HG02938 (cell line): ENCODE results near the gene GSTA1.
"Not testable (repeated sequence)": the region's sequence is repeated elsewhere in the genome, so short reads cannot be mapped to it uniquely, and the experiment has no call there.

ENCODE experiments used
- ATAC-seq: cut with Tn5 transposase; IDR thresholded peaks from one replicate; pipeline ENCODE4 v1.9.1; 2021; ENCODE audit warnings: mild to moderate bottlenecking, moderate library complexity; ENCODE audit not compliant: unreplicated experiment

Gene GSTA1

GRCh38 chr6:52809777-52810176 is 6.2 kb upstream of the GSTA1 start:
- not testable (repeated sequence) for ATAC-seq

DNA sequence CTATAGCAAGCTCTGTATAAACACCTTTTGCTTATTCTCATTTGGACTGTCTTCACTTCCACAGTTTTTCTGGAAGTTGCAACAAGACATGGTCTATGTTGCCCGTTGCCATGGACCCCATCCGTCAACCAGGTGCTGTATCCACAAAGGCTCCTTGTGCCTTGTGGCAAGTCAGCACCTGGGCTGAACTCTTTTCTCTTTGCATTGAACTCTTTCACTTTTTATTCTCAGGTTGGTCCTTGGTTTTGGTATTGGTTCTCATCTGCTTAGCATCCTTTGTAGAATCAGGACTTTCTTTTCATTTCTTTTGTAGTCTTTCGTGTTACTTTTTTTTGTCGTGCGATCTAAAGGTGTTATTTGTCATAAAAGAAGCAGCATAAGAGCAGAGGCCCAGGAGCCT is 5.0 kb upstream of the GSTA1 start:
- ATAC-seq, result no peak

- no peak for ATAC-seq
These were observed 810 bp downstream of the GSTA1 start for GRCh38 chr6:52802806-52803205.

DNA sequence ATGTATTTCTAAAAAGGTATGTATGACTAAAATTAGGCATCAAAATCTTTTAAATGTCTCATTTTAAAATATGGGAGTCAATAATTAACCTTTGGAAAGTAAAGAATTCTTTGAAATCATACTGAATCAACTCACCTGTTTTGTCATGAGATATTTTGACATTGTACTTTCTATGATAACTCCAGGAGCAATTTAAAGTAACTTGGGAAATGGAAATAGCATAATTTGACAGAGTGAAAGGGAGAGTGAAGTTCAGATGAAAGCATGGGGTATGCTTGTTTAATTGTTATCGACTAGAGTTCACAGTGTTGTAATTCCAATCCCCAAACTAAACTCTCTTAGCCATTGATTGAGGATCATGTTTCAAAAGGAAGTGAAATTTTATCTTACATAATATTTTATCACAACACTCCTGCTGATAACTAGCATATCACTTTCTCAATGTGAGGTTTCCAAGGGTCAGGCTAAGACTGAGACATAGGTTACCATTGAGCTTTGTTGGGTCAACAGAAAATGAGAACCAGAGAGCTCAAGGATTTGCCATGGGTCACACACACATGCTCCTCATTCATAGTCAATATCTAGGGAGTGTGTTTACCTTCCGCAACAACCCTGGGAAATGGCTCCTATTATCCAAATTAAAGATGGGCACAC is 2.3 kb downstream of the GSTA1 start:
- no peak for ATAC-seq

- not testable (repeated sequence) for ATAC-seq
These were observed 4.3 kb downstream of the GSTA1 start for GRCh38 chr6:52799272-52799671.

- not testable (repeated sequence) for ATAC-seq
These were observed 9.2 kb downstream of the GSTA1 start for GRCh38 chr6:52794366-52794765.

GRCh38 chr6:52790861-52791260 is 12.8 kb downstream of the GSTA1 start:
- ATAC-seq, result no peak

GRCh38 chr6:52789658-52790057 is 14.0 kb downstream of the GSTA1 start:
- not testable (repeated sequence) for ATAC-seq

DNA sequence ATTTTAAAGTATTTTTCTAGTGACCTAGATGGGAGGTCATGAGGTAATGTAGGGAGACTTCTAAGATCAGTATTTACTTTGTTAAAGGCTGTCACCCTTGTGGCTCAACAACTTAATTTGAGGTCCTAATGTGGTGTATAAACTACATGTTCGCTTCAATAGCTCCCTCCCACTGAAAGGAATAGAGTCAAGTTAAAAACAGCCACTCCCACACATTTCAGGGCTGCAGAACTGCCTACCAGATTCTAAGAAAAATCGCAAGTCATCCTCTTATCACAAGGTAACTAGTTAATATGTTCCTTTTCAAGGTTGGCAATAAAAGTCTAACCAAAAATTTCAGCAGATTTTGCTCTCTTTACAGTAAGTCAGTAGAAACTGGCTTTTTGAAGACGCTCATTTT is 15.1 kb downstream of the GSTA1 start:
- ATAC-seq, result no peak

GRCh38 chr6:52787917-52788316 is 15.7 kb downstream of the GSTA1 start:
- ATAC-seq, result no peak

GRCh38 chr6:52786249-52786956 is 17.2 kb downstream of the GSTA1 start:
- ATAC-seq, result no peak

DNA sequence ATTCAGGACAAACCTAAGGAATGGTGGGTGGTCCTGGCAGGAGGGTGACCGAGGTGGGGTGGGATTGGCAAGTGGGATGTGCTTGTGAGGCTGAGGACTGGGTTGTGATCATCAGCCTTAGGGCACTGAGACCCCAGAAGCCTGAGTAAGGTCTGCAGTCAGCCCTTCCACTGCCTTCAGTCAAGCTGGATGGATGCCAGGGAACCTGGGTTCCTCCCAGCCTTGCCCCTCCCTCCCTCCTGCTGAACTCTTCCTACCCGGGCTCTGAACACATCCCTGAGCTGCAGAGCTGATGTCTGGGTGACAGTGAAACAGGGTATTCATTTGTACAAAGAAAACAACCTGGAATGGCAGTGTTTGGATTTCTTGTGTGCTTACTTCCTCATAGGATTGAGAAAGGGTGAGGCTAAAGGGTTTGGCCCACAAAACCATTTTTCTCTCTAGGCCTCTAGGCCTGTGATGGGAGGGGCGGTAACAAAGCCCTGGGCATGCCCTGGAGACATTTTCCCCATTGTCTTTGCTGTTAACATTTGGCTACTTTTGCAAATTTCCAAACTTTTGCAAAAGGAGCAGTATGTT is 20.8 kb downstream of the GSTA1 start:
- not testable (repeated sequence) for ATAC-seq

- not testable (repeated sequence) for ATAC-seq
These were observed 21.4 kb downstream of the GSTA1 start for GRCh38 chr6:52782209-52782608.

DNA sequence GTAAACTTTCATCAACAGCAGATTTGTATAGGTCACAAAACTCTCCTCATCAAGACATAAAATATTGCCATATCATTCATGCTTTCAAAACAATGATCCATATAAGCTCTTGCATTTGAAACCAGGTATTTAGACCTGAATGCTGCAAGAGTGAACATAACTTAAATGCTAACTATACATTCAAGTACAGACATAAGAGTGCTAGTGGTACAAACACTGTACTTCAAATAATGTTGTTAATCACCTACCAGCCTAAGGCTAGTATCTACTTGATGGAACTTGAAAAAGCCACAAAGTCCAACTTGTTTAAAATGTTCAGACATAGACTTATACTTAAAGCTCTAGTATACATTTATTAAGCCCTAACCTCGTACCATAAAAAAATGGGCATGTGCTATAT is 24.4 kb downstream of the GSTA1 start:
- ATAC-seq, result no peak

DNA sequence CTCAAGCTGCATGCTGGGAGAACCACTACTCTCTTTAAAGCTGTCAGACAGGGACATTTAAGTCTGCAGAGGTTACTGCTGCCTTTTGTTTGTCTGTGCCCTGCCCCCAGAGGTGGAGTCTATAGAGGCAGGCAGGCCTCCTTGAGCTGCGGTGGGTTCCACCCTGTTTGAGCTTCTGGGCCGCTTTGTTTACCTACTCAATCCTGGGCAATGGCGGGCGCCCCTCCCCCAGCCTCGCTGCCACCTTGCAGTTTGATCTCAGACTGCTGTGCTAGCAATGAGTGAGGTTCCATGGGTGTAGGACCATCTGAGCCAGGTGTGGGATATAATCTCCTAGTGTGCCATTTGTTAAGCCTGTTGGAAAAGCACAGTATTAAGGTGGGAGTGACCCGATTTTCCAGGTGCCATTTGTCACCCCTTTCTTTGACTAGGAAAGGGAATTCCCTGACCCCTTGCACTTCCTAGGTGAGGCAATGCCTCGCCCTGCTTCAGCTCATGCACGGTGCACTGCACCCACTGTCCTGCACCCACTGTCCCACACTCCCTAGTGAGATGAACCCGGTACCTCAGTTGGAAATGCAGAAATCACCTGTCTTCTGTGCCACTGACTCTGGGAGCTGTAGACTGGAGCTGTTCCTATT is 26.8 kb downstream of the GSTA1 start:
- ATAC-seq, result not testable (repeated sequence)

DNA sequence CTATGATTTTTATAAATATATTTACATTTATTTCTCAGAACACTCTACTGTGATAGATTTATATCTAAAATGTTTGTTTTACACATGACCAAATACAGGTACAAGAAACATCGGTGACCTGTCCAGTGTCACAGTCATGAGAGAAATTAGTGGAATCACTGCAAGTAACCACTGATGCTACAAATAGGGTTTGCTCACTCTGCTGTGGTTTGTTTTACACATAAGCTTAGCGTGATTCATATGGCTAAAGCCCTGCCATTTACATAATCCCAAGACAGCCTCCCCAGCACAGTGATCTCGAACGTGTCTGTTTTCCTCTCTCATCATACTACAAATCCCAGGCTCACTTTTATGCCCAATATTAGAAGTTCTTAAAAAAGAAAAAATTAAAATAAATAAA is 34.2 kb downstream of the GSTA1 start:
- not testable (repeated sequence) for ATAC-seq

DNA sequence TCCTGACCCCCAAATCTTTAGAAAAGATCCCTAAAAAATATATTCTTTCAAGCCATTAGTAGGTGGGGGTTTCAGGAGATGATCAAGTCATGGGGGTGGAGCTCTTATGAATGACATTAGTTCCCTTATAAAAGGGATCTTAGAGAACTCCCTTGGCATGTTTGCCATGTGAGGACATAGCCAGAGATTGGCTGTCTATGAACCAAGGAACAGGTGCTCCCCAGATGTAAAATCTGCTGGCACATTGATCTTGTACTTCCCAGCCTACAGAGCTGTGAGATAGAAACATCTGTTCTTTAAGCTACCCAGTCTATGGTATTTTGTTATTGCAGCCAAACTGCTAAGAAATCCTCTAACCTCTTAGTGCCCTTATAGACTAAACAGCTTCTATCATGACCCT is 36.0 kb downstream of the GSTA1 start:
- ATAC-seq, result not testable (repeated sequence)

- ATAC-seq, result not testable (repeated sequence)
These were observed 40.2 kb downstream of the GSTA1 start, which contains the start of gene GSTA2 for GRCh38 chr6:52763322-52763916. GSTA2 (minus strand) TSS chr6:52763475; CDS start chr6:52757947, 5,528 bp downstream.

DNA sequence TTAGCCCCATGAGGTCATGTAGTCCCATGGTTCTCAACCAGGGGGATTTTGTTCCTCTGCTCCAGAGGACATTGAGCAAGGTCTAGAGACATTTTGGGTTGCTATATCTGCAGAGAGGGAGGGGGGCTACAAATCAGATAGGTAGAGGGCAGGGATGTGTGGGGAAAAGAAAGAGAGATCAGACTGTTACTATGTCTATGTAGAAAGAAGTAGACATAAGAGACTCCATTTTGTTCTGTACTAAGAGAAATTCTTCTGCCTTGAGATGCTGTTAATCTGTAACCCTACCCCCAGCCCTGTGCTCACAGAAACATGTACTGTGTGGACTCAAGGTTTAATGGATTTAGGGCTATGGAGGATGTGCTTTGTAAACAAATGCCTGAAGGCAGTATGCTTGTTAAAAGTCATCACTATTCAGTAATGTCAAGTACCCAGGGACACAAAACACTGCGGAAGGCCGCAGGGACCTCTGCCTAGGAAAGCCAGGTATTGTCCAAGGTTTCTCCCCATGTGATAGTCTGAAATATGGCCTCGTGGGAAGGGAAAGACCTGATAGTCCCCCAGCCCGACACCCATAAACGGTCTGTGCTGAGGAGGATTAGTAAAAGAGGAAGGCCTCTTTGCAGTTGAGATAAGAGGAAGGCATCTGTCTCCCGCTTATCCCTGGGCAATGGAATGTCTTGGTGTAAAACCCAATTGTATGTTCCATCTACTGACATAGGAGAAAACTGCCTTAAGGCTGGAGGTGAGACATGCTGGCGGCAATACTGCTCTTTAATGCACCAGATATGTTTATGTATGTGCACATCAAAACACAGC is 41.7 kb downstream of the GSTA1 start:
- not testable (repeated sequence) for ATAC-seq

DNA sequence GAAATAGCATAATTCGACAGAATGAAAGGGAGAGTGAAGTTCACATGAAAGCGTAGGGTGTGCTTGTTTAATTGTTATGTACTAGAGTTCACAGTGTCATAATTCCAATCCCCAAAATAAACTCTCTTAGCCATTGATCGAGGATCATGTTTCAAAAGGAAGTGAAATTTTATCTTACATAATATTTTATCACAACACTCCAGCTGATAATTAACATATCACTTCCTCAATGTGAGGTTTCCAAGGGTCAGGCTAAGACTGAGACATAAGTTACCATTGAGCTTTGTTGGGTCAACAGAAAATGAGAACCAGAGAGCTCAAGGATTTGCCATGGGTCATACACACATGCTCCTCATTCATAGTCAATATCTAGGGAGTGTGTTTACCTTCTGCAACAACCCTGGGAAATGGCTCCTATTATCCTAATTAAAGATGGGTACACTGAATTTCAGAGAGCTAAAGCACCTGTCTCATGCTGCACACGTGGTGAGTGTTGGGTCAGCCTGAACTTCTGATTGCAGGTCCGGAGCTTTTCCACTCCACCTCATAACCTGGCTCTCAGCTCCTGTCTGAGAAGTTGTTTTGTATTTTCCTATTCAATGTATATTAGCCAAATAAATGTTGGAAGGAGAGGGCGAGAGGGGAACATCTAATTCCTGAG is 43.4 kb downstream of the GSTA1 start:
- ATAC-seq, result no peak
